ENCODE data around the gene RIMS4. TPM values are rescaled to one million over a fixed set of nuclear protein-coding genes. Genes with fewer than 3 reads are reported as not detected.

The RIMS4 gene
- total and polyA plus RNA-seq, 2 donors: 0.14 to 0.21 TPM

GRCh38 chr20:44719841-44720240, 90.5 kb downstream of the RIMS4 start:
- DNase-seq (ENCODE audit: low read depth in 6 of 9, low spot score in 9 of 9): no peak
- no peak overlapping the region for H3K27ac ChIP-seq (ENCODE audit: low read depth in 1 of 2, low read length in 1 of 2)
- no peaks in the 10 kb centered on the region for H3K4me1 ChIP-seq (ENCODE audit: control insufficient read depth in 2 of 2, insufficient read depth in 2 of 2, low read length in 2 of 2)
- 96% methylated on average over 19 of the region's 19 CpGs for WGBS
- H3K4me3 ChIP-seq (ENCODE audit: low read length in 2 of 2): no peak overlapping the region
- H3K9me3 ChIP-seq (ENCODE audit: control insufficient read depth in 2 of 2, insufficient read depth in 1 of 2, low read length in 1 of 2): no peaks in the 10 kb centered on the region
- peaks cover 0 to 6% of the 10 kb centered on the region in 2 donors for H3K27me3 ChIP-seq (ENCODE audit: control insufficient read depth in 2 of 2, insufficient read depth in 1 of 2, low read length in 1 of 2)
- H3K36me3 ChIP-seq (ENCODE audit: control insufficient read depth in 2 of 2, insufficient read depth in 2 of 2, low read length in 1 of 2): no peaks in the 10 kb centered on the region

DNA sequence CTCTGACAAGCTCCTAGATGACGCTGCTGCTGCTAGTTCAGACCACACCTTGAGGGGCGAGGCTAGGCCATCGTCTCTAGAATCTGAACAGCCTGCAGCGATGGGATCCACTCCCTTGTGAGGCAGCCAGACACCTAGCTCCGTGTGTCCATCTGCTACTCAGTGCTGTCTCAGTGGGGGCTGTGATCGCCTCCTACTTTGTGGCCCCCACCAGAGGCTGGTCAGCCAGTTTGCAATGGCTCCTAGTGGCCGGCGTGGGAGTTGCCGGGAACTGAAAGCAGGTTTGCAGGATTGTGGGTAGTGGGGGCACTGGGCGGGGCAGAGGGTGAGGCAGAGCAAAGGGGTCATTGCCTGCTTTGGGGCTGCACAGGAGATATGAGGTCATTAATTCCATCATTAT, 92.4 kb downstream of the RIMS4 start:
- H3K36me3 ChIP-seq (ENCODE audit: control insufficient read depth in 2 of 2, insufficient read depth in 2 of 2, low read length in 1 of 2): no peaks in the 10 kb centered on the region
- H3K27ac ChIP-seq (ENCODE audit: low read depth in 1 of 2, low read length in 1 of 2): no peak overlapping the region
- no peaks in the 10 kb centered on the region for H3K4me1 ChIP-seq (ENCODE audit: control insufficient read depth in 2 of 2, insufficient read depth in 2 of 2, low read length in 2 of 2)
- DNase-seq (ENCODE audit: low read depth in 6 of 9, low spot score in 9 of 9): no peak
- H3K27me3 ChIP-seq (ENCODE audit: control insufficient read depth in 2 of 2, insufficient read depth in 1 of 2, low read length in 1 of 2): no peaks in the 10 kb centered on the region
- 95% methylated on average over 10 of the region's 10 CpGs for WGBS
- no peaks in the 10 kb centered on the region for H3K9me3 ChIP-seq (ENCODE audit: control insufficient read depth in 2 of 2, insufficient read depth in 1 of 2, low read length in 1 of 2)
- no peak overlapping the region for H3K4me3 ChIP-seq (ENCODE audit: low read length in 2 of 2)

DNA sequence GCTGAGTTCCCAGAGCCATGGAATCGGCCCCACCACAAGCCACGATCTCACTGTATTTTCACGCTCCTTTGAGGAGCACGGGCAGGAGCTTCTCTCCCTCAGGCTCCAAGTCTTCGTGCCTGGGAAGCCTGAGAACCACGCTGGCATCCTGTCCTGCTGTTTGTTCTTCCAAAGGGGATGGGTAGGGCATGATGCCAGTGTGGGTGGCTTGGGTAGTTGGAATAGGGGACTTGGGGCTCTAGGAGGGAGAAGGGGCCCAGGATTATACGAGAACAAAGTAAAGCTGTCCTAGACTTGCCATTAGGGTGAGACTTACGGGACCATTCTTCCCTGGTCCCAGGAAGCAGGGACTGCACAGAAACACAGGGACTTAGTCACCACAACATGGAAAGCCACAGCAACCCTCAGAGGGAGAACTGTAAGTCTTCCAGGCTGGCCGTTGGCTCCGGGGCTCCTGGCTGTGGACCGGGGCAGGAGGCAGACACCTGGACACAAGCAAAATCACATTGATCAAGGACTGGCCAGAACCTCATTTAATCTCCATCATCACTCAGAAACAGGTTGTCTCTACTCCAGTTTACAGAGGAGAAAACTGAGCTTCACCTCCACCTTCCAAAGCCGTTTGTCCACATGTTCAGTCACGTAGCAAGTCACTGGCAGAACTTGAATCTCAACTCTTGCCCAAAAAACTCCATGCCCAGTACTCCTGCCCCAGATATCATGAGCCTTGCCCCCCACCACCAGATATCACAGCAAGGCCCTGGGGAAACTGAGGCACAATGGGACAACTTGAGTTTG, 93.8 kb downstream of the RIMS4 start:
- Histone ChIP-seq H3K9me3 (ENCODE audit: control insufficient read depth in 2 of 2, insufficient read depth in 1 of 2, low read length in 1 of 2) (no peaks in the 10 kb centered on the region), H3K27me3 (ENCODE audit: control insufficient read depth in 2 of 2, insufficient read depth in 1 of 2, low read length in 1 of 2) (no peaks in the 10 kb centered on the region), H3K36me3 (ENCODE audit: control insufficient read depth in 2 of 2, insufficient read depth in 2 of 2, low read length in 1 of 2) (no peaks in the 10 kb centered on the region), H3K4me1 (ENCODE audit: control insufficient read depth in 2 of 2, insufficient read depth in 2 of 2, low read length in 2 of 2) (no peaks in the 10 kb centered on the region), H3K4me3 (ENCODE audit: low read length in 2 of 2) (no peak overlapping the region), H3K27ac (ENCODE audit: low read depth in 1 of 2, low read length in 1 of 2) (no peak overlapping the region)
- DNase-seq (ENCODE audit: low read depth in 6 of 9, low spot score in 9 of 9): no peak
- 94% methylated on average over 13 of the region's 13 CpGs for WGBS

DNA sequence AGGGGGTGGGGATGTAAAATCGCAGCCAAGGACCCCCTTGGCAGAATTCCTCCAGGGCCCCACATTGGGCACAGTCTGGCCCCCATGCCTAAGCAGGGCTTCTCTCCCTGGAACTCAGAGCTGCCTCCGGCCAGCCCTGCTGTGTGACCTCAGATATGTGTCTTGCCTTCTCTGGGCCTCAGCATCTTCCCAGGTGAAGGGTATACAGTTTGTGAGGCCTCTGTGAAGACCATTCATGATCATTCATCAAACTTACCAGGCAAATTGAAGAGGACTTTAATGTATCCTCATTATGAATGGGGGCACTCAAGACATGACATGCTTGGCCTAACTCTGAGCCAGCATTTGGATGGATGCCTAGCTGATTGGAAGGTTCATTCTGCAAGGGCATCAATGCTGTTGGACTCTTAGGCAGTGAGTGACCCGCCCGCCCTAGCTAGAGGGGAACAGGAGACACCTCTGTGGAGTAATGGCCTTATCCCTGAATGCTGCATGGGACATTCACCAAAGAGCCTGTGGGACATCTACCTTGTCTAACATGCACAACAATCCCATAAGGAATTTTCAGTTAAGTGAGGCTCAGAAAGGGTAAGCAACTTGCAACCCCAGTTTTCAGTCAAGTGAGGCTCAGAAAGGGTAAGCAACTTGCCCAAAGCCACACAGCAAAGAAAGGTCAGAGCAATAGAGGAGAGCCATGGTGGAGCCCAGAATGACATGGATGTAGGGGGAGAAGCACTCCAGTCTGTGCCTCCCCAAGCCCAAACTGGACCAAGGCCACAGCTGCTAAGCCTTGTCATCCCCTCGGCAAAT, 94.6 kb downstream of the RIMS4 start:
- WGBS: 96% methylated on average over 5 of the region's 5 CpGs

GRCh38 chr20:44714701-44715498, 95.4 kb downstream of the RIMS4 start, which contains the start of gene CCN5:
CCN5 (plus strand) TSS chr20:44715369; CDS start chr20:44715391, 22 bp downstream.
- no peak for DNase-seq (ENCODE audit: low read depth in 6 of 9, low spot score in 9 of 9)

More for the DNA sequence above, 94.6 kb downstream of the RIMS4 start:
- Histone ChIP-seq H3K36me3 (ENCODE audit: control insufficient read depth in 2 of 2, insufficient read depth in 2 of 2, low read length in 1 of 2) (no peaks in the 10 kb centered on the region), H3K27ac (ENCODE audit: low read depth in 1 of 2, low read length in 1 of 2) (no peak overlapping the region), H3K4me1 (ENCODE audit: control insufficient read depth in 2 of 2, insufficient read depth in 2 of 2, low read length in 2 of 2) (no peaks in the 10 kb centered on the region), H3K27me3 (ENCODE audit: control insufficient read depth in 2 of 2, insufficient read depth in 1 of 2, low read length in 1 of 2) (no peaks in the 10 kb centered on the region), H3K9me3 (ENCODE audit: control insufficient read depth in 2 of 2, insufficient read depth in 1 of 2, low read length in 1 of 2) (no peaks in the 10 kb centered on the region), H3K4me3 (ENCODE audit: low read length in 2 of 2) (no peak overlapping the region)
- DNase-seq (ENCODE audit: low read depth in 6 of 9, low spot score in 9 of 9): no peak

DNA sequence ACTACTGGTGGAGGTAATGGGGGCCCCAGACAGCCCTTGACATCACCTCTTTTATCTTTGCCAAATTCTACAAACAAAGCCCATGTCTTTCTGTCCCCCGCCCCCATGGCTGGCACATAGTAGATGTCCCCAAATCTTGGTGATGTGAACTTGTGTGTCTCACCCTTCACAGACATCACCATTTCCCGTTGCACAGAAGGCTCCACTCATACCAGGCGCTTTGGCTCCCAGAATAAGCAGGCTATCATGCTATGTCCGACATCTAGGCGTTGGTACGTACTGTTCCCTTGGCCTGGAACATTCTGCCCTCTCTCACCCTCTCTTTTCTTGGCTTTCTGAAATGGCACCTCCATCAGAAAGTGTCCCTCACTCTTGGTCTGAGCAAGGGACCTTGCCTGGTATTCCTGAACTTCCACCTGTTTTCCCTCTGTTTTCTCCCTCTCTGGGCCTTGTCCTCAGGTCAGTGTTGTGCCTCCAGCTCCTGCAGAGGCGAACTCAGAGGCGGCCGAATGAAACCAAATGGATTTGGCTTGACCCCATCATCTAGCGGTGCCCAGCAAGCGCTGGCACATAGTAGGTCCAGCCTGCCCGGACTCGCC, 96.1 kb downstream of the RIMS4 start:
- no peaks in the 10 kb centered on the region for H3K9me3 ChIP-seq (ENCODE audit: control insufficient read depth in 2 of 2, insufficient read depth in 1 of 2, low read length in 1 of 2)
- H3K27me3 ChIP-seq (ENCODE audit: control insufficient read depth in 2 of 2, insufficient read depth in 1 of 2, low read length in 1 of 2): no peaks in the 10 kb centered on the region
- DNase-seq (ENCODE audit: low read depth in 6 of 9, low spot score in 9 of 9): no peak
- H3K36me3 ChIP-seq (ENCODE audit: control insufficient read depth in 2 of 2, insufficient read depth in 2 of 2, low read length in 1 of 2): no peaks in the 10 kb centered on the region
- H3K27ac ChIP-seq (ENCODE audit: low read depth in 1 of 2, low read length in 1 of 2): no peak overlapping the region
- no peak overlapping the region for H3K4me3 ChIP-seq (ENCODE audit: low read length in 2 of 2)
- 86% methylated on average over 13 of the region's 13 CpGs for WGBS
- H3K4me1 ChIP-seq (ENCODE audit: control insufficient read depth in 2 of 2, insufficient read depth in 2 of 2, low read length in 2 of 2): no peaks in the 10 kb centered on the region

More at GRCh38 chr20:44714701-44715498, 95.4 kb downstream of the RIMS4 start, which contains the start of gene CCN5:
- Histone ChIP-seq H3K27me3 (ENCODE audit: control insufficient read depth in 2 of 2, insufficient read depth in 1 of 2, low read length in 1 of 2) (no peaks in the 10 kb centered on the region), H3K36me3 (ENCODE audit: control insufficient read depth in 2 of 2, insufficient read depth in 2 of 2, low read length in 1 of 2) (no peaks in the 10 kb centered on the region), H3K4me3 (ENCODE audit: low read length in 2 of 2) (no peak within 1 kb of the TSS), H3K27ac (ENCODE audit: low read depth in 1 of 2, low read length in 1 of 2) (no peak within 1 kb of the TSS), H3K9me3 (ENCODE audit: control insufficient read depth in 2 of 2, insufficient read depth in 1 of 2, low read length in 1 of 2) (no peaks in the 10 kb centered on the region), H3K4me1 (ENCODE audit: control insufficient read depth in 2 of 2, insufficient read depth in 2 of 2, low read length in 2 of 2) (no peaks in the 10 kb centered on the region)
- WGBS: 64% methylated on average over 28 of the region's 28 CpGs

DNA sequence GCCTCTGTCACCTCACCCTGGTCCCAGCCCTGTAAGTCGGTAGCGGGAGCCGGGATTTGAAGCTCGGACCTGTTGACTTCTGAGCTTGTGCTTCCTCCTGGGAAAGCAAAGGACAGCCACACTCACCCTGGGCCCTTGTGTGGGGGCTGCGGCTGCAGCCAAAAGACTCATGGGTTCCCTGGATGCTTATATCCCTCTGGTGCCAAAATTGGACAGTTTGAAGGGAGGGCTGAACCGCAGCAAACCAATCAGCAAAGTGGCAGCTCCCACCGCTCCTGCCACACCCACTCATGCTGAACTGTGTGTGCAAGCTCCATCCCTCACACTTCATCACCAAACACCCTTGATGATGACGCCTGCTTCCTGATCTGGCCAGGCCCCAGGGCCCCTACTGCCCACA, 99.1 kb downstream of the RIMS4 start:
- peaks cover 0 to 1% of the 10 kb centered on the region in 2 donors for H3K27me3 ChIP-seq (ENCODE audit: control insufficient read depth in 2 of 2, insufficient read depth in 1 of 2, low read length in 1 of 2)
- H3K4me1 ChIP-seq (ENCODE audit: control insufficient read depth in 2 of 2, insufficient read depth in 2 of 2, low read length in 2 of 2): no peaks in the 10 kb centered on the region
- no peak overlapping the region for H3K27ac ChIP-seq (ENCODE audit: low read depth in 1 of 2, low read length in 1 of 2)
- DNase-seq (ENCODE audit: low read depth in 6 of 9, low spot score in 9 of 9): no peak
- H3K4me3 ChIP-seq (ENCODE audit: low read length in 2 of 2): no peak overlapping the region
- WGBS: 96% methylated on average over 8 of the region's 8 CpGs
- no peaks in the 10 kb centered on the region for H3K36me3 ChIP-seq (ENCODE audit: control insufficient read depth in 2 of 2, insufficient read depth in 2 of 2, low read length in 1 of 2)
- no peaks in the 10 kb centered on the region for H3K9me3 ChIP-seq (ENCODE audit: control insufficient read depth in 2 of 2, insufficient read depth in 1 of 2, low read length in 1 of 2)

DNA sequence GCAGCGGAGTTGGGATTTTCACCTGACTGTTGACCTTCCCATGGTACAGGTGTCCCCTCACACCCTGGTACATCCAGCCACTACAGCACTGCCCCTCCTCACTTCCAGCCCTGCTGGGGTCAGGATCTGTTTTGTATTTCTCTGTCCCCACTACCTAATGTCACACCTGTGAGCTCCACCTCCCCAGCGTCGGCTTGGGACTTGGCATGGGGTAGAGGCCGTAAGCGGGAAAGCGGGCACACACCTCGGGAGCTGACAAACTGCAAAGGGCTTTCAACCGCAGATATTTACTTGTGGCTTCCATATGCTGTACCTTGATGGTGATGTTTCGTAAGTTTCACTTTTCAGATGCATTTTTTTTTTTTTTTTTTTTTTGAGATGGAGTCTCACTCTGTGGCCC, 100.5 kb downstream of the RIMS4 start:
- DNase-seq (ENCODE audit: low read depth in 6 of 9, low spot score in 9 of 9): no peak
- WGBS: 97% methylated on average over 9 of the region's 9 CpGs

More for the DNA sequence above, 100.5 kb downstream of the RIMS4 start:
- H3K36me3 ChIP-seq (ENCODE audit: control insufficient read depth in 2 of 2, insufficient read depth in 2 of 2, low read length in 1 of 2): no peaks in the 10 kb centered on the region
- H3K4me1 ChIP-seq (ENCODE audit: control insufficient read depth in 2 of 2, insufficient read depth in 2 of 2, low read length in 2 of 2): no peaks in the 10 kb centered on the region
- H3K27me3 ChIP-seq (ENCODE audit: control insufficient read depth in 2 of 2, insufficient read depth in 1 of 2, low read length in 1 of 2): peaks cover 0 to 2% of the 10 kb centered on the region in 2 donors
- H3K4me3 ChIP-seq (ENCODE audit: low read length in 2 of 2): no peak overlapping the region
- H3K27ac ChIP-seq (ENCODE audit: low read depth in 1 of 2, low read length in 1 of 2): no peak overlapping the region
- H3K9me3 ChIP-seq (ENCODE audit: control insufficient read depth in 2 of 2, insufficient read depth in 1 of 2, low read length in 1 of 2): no peaks in the 10 kb centered on the region

Measured in thymus (tissue), 11 donors.